Measurements from ENCODE around the gene MITF.
A peak's percentile ranks its signal among the peaks of the same experiment; 100 is the strongest.

The MITF gene

DNA sequence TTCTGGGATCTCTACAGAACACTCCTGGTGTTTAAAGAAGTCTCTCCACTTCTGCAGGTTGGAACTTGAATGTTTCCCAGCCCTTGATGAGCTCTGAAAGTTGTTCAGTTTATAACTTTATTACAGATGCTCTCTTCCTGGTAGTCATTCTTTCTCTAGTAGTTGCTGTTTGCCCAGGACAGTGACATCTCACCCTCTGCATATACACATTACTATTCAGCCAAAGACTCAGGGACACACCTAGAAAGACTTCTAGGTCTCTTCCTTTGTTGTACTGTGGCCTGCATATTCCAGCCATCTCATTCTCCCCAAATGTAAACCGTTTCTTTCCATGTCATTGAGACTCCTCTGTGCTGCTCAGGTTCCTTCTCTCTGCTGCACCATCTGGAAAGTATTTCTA is 76.7 kb downstream of the MITF start:
- DNase-seq (ENCODE audit: low read depth) = no peak
- no peak overlapping the region for H3K4me3 ChIP-seq (ENCODE audit: low read length)
- TF ChIP-seq CTCF (conservative IDR thresholded peaks at IDR 0.05; ENCODE audit: low read depth, low read length) = no peak

- H3K4me3 ChIP-seq (ENCODE audit: low read length) = no peak overlapping the region
- TF ChIP-seq CTCF (conservative IDR thresholded peaks at IDR 0.05; ENCODE audit: low read depth, low read length) = no peak
- DNase-seq (ENCODE audit: low read depth) = no peak
Observed at GRCh38 chr3:69817988-69818387, 78.7 kb downstream of the MITF start.

DNA sequence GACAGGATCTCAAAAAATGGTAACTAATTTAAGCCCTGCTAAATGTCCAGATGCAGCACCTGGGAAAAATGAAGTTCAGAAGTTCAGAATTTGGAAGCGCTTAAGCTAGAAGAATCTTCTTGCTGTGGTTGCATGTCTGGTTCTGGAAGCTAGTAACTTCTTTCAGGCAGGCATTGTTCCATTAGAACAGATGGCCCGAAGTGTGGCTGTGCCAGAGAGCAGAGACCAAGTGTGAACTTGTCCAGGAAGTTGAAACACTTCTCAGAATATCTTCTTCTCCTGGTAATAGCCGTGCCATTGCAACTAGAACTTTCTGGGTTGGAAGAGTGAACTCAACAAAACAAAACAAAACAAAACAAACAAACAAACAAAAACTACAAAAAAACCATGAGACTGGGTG is 80.0 kb downstream of the MITF start:
- no peak overlapping the region for H3K4me3 ChIP-seq (ENCODE audit: low read length)
- DNase-seq (ENCODE audit: low read depth) = no peak
- no peak for TF ChIP-seq CTCF (conservative IDR thresholded peaks at IDR 0.05; ENCODE audit: low read depth, low read length)

DNA sequence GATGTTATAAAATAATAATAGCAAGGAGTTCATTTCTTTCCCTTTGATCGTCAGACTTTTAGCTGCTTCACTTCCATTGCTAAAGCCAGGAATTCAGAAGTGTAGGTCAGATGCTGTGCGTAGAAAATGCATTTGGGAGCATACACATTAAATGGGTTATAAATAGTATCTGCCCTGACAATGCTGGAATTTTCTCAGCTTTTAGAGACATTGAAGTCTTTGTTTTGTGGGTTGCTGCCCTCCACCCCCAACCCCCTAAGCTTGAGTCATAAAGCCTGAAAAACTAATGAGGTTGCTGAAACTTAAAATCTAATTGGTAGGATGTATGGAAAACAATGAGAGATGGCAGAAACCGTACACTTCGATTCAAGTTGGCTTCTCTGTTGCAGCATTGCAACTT is 81.9 kb downstream of the MITF start:
- no peak overlapping the region for H3K4me3 ChIP-seq (ENCODE audit: low read length)
- TF ChIP-seq CTCF (conservative IDR thresholded peaks at IDR 0.05; ENCODE audit: low read depth, low read length) = no peak
- DNase-seq (ENCODE audit: low read depth) = peak; percentile 90

- DNase-seq (ENCODE audit: low read depth) = no peak
- H3K4me3 ChIP-seq (ENCODE audit: low read length) = no peak overlapping the region
- no peak for TF ChIP-seq CTCF (conservative IDR thresholded peaks at IDR 0.05; ENCODE audit: low read depth, low read length)
Observed at GRCh38 chr3:69823743-69824142, 84.5 kb downstream of the MITF start.

DNA sequence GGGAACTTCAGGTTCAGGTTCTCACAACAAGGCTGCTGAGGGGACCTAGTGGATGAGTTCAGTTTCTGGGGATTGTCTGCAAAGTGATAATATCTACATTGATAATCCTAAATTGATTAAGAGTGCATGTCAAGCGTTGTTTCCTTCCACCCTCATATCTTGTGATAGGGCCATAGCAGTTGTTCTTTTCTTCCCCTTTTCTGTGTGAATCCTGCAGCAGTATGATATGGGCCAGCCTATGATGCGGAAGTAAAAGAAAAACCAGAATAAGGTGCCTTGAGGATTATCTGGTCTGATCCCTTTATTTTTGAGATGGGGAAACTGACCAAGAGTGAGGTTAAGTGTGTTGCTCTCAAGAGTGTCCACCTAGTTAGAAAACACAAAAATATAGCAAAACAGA is 86.2 kb downstream of the MITF start:
- TF ChIP-seq CTCF (conservative IDR thresholded peaks at IDR 0.05; ENCODE audit: low read depth, low read length) = no peak
- no peak overlapping the region for H3K4me3 ChIP-seq (ENCODE audit: low read length)
- DNase-seq (ENCODE audit: low read depth) = no peak

GRCh38 chr3:69827127-69827526 is 87.9 kb downstream of the MITF start:
- TF ChIP-seq CTCF (conservative IDR thresholded peaks at IDR 0.05; ENCODE audit: low read depth, low read length) = no peak
- no peak for DNase-seq (ENCODE audit: low read depth)
- H3K4me3 ChIP-seq (ENCODE audit: low read length) = no peak overlapping the region

All from retinal pigment epithelial cell (primary cell).